K562 (cell line): ENCODE data around the gene ACOX2. TPM values are rescaled to one million over a fixed set of nuclear protein-coding genes. Genes with fewer than 3 reads are reported as not detected.

ENCODE experiments used
- ADNP ChIP-seq: fragments of 200-800 bp; sonication (Bioruptor generic); IDR thresholded peaks from 2 replicates; pipeline ENCODE4 v1.6.1; 2016; ENCODE audit warnings: missing genetic modification characterization, missing compliant biosample characterization
- ATF1 ChIP-seq, 2 experiments: fragments of 450-650 bp in 1 of 2; IDR thresholded peaks; 2 replicates each; pipeline ENCODE4 v1.6.1; 2016; ENCODE audit warnings: missing compliant biosample characterization in 1 of 2, missing genetic modification characterization in 1 of 2
- CHD4 ChIP-seq: fragments of 200-600 bp; sonication (generic); IDR thresholded peaks from 3 replicates; pipeline ENCODE4 v1.6.1; 2012; ENCODE audit warnings: low read depth, mild to moderate bottlenecking, mixed read lengths, low read length, inconsistent platforms; ENCODE audit not compliant: insufficient read depth, insufficient replicate concordance, poor library complexity, severe bottlenecking
- CSDE1 ChIP-seq, 2 experiments: fragments of 450-650 bp; IDR thresholded peaks; 2 replicates each; pipeline ENCODE4 v1.6.1; 2016; ENCODE audit warnings: mild to moderate bottlenecking in 1 of 2
- NCOA6 ChIP-seq: fragments of 450-650 bp; IDR thresholded peaks from 2 replicates; pipeline ENCODE4 v1.6.1; 2017; ENCODE audit warnings: mild to moderate bottlenecking
- NFXL1 ChIP-seq: fragments of 450-650 bp; formaldehyde crosslinking; IDR thresholded peaks from 2 replicates; pipeline ENCODE4 v1.4.0; 2021; ENCODE audit warnings: mild to moderate bottlenecking
- POLR3G ChIP-seq: IDR thresholded peaks from 2 replicates; pipeline ENCODE4 v1.6.1; 2011; ENCODE audit not compliant: insufficient read length, insufficient replicate concordance; ENCODE audit errors: extremely low read depth
- PRPF4 ChIP-seq: fragments of 200-400 bp; formaldehyde crosslinking; IDR thresholded peaks from one replicate; pipeline ENCODE4 v1.6.1; 2017; ENCODE audit warnings: low read length, low read depth, mild to moderate bottlenecking; ENCODE audit not compliant: insufficient read depth, poor library complexity, severe bottlenecking
- PYGO2 ChIP-seq: fragments of 450-650 bp; IDR thresholded peaks from 2 replicates; pipeline ENCODE4 v1.6.1; 2016; ENCODE audit warnings: mild to moderate bottlenecking, missing genetic modification characterization, moderate library complexity, missing compliant biosample characterization
- SMARCB1 ChIP-seq: IDR thresholded peaks from 2 replicates; pipeline ENCODE4 v1.6.1; 2011; ENCODE audit warnings: improper control_type of control experiment, low read depth; ENCODE audit not compliant: insufficient read length
- SMC3 ChIP-seq: conservative IDR thresholded peaks from 2 replicates; pipeline ENCODE4 v1.6.1; 2011; ENCODE audit warnings: low read depth, low read length, improper control_type of control experiment; ENCODE audit not compliant: insufficient read depth
- SREBF2 ChIP-seq: sonication (generic); formaldehyde crosslinking; IDR thresholded peaks from 2 replicates; pipeline ENCODE4 v1.4.0; 2020; ENCODE audit warnings: mild to moderate bottlenecking, missing genetic modification reagents
- STAG1 ChIP-seq: sonication (generic); formaldehyde crosslinking; IDR thresholded peaks from 2 replicates; pipeline ENCODE4 v1.5.0; 2020; ENCODE audit warnings: missing genetic modification reagents, borderline replicate concordance
- WHSC1 ChIP-seq: IDR thresholded peaks from one replicate; pipeline ENCODE4 v1.6.1; 2012; ENCODE audit warnings: low read length, control low read depth, inconsistent platforms
- ZBTB26 ChIP-seq: fragments of 450-650 bp; formaldehyde crosslinking; IDR thresholded peaks from 2 replicates; pipeline ENCODE4 v1.4.0; 2022; ENCODE audit warnings: missing genetic modification characterization
- ZBTB49 ChIP-seq: sonication (generic); formaldehyde crosslinking; IDR thresholded peaks from 2 replicates; pipeline ENCODE4 v1.8.0; 2022; ENCODE audit warnings: missing genetic modification reagents, mild to moderate bottlenecking, borderline replicate concordance
- ZNF134 ChIP-seq: fragments of 250-450 bp; sonication (Bioruptor Pico); conservative IDR thresholded peaks from 2 replicates; pipeline ENCODE4 v1.4.0; 2020
- ZNF507 ChIP-seq: conservative IDR thresholded peaks from 2 replicates; pipeline ENCODE4 v1.6.1; 2017; ENCODE audit warnings: missing genetic modification characterization, missing compliant biosample characterization
- ZNF609 ChIP-seq: sonication (generic); formaldehyde crosslinking; IDR thresholded peaks from 2 replicates; pipeline ENCODE4 v1.8.1; 2023; ENCODE audit warnings: missing genetic modification reagents, mild to moderate bottlenecking, borderline replicate concordance
- ZNF707 ChIP-seq: fragments of 250-450 bp; sonication (Bioruptor Pico); conservative IDR thresholded peaks from 2 replicates; pipeline ENCODE4 v1.8.0; 2022; ENCODE audit warnings: inconsistent platforms, mild to moderate bottlenecking, moderate library complexity
- polyA plus RNA-seq, 8 experiments: library from polyadenylated mRNA; depleted of rRNA in 4 of 8; stranded (reverse) in 5 of 8; unstranded in 3 of 8; fragments of >200 nt; fragmentation: Nextera tagmentation in 2 of 8; fragmentation: Illumina TruSeq in 1 of 8; extraction: Ambion mirVana in 2 of 8; extraction: Trizol in 1 of 8; gene quantifications; 2 replicates each; pipeline versions ENCODE4 v1.2.1 to v1.2.3, GENCODE V29; 2011 to 2014; ENCODE audit warnings: inconsistent platforms in 1 of 8, missing spikeins in 1 of 8
- total RNA-seq, 7 experiments: library from RNA; depleted of rRNA in 6 of 7; stranded (reverse); fragments of >200 nt in 6 of 7; fragmentation: Illumina TruSeq in 2 of 7; extraction: Trizol in 2 of 7; gene quantifications; 2 replicates each; pipeline versions ENCODE4 v1.2.1 to v1.2.3, GENCODE V29; 2011 to 2021; ENCODE audit warnings: low replicate concordance in 1 of 7

The ACOX2 gene
- total and polyA plus RNA-seq, 9 of the 15 experiments (the other 6 are each of a cell fraction or from before 2014, with no cell fraction given) = 0.15 TPM; not detected in 8

GRCh38 chr3:58471025-58471887 lies 65.7 kb downstream of the ACOX2 start (continued):
- TF ChIP-seq ZBTB26 (CRISPR knock-in tag) (no peak), STAG1 (CRISPR knock-in tag) (no peak), CHD4 (no peak), SREBF2 (CRISPR knock-in tag) (no peak), PRPF4 (no peak), ZNF609 (no peak), ZBTB49 (CRISPR knock-in tag) (no peak), ZNF507 (tag) (no peak), ZNF134 (CRISPR knock-in tag) (no peak), SMC3 (no peak), ATF1 (CRISPR knock-in tag; IDR thresholded peaks at IDR 0.05) (no peak), ATF1 (tag; IDR thresholded peaks at IDR 0.05) (no peak), CSDE1 (IDR thresholded peaks at IDR 0.05) (no peak), PYGO2 (no peak), NFXL1 (no peak), NCOA6 (no peak), ZNF707 (CRISPR knock-in tag) (no peak), SMARCB1 (no peak), POLR3G (no peak), WHSC1 (no peak), ADNP (tag) (no peak)
